DOHH2 (cell line): Measurements from ENCODE around the gene SLC2A9.
A peak's percentile ranks its signal among the peaks of the same experiment; 100 is the strongest.

Experiments used
- H3F3A ChIP-seq: fragments of 200-600 bp; sonication (generic), shearing (Covaris generic); 2 replicates; pipeline ENCODE4 v1.6.0; 2016; ENCODE audit warnings: antibody characterized with exemption, mild to moderate bottlenecking; ENCODE audit not compliant: control insufficient read depth, insufficient read depth
- H3K27ac ChIP-seq: fragments of 200-600 bp; sonication (generic); 2 replicates; pipeline ENCODE4 v1.5.1; 2014; ENCODE audit warnings: low read depth, mild to moderate bottlenecking, low read length, moderate library complexity
- H3K27me3 ChIP-seq: fragments of 200-600 bp; sonication (generic); 2 replicates; pipeline ENCODE4 v1.6.1; 2014; ENCODE audit warnings: mild to moderate bottlenecking, low read length, mixed read lengths; ENCODE audit not compliant: control insufficient read depth
- H3K36me3 ChIP-seq: fragments of 200-600 bp; sonication (generic); 2 replicates; pipeline ENCODE4 v1.6.1; 2014; ENCODE audit warnings: mild to moderate bottlenecking, low read length, moderate library complexity, mixed read lengths; ENCODE audit not compliant: control insufficient read depth
- H3K4me1 ChIP-seq: fragments of 200-600 bp; sonication (generic); 2 replicates; pipeline ENCODE4 v1.6.1; 2014; ENCODE audit warnings: mild to moderate bottlenecking, low read length, mixed read lengths; ENCODE audit not compliant: control insufficient read depth
- H3K4me2 ChIP-seq: fragments of 200-600 bp; sonication (generic); 2 replicates; pipeline ENCODE4 v1.6.0; 2014; ENCODE audit warnings: mild to moderate bottlenecking, low read length, moderate library complexity
- H3K4me3 ChIP-seq: fragments of 200-600 bp; sonication (generic); 2 replicates; pipeline ENCODE4 v1.5.1; 2014; ENCODE audit warnings: mild to moderate bottlenecking, low read length, mixed read lengths
- H3K79me2 ChIP-seq: fragments of 200-600 bp; sonication (generic); 2 replicates; pipeline ENCODE4 v1.6.1; 2014; ENCODE audit warnings: mild to moderate bottlenecking, low read length, mixed read lengths; ENCODE audit not compliant: control insufficient read depth
- H3K9me2 ChIP-seq: fragments of 200-600 bp; sonication (generic); replicated peaks from 2 replicates; pipeline ENCODE4 v1.6.1; 2014; ENCODE audit warnings: mild to moderate bottlenecking, low read length, mixed read lengths; ENCODE audit not compliant: control insufficient read depth
- H3K9me3 ChIP-seq: fragments of 200-600 bp; sonication (generic); 2 replicates; pipeline ENCODE4 v1.6.1; 2014; ENCODE audit warnings: antibody characterized with exemption, low read length, mixed read lengths; ENCODE audit not compliant: control insufficient read depth, insufficient read depth
- H4K20me1 ChIP-seq: fragments of 200-600 bp; sonication (generic); 2 replicates; pipeline ENCODE4 v1.6.0; 2014; ENCODE audit warnings: low read depth, mild to moderate bottlenecking, antibody characterized with exemption, low read length, moderate library complexity; ENCODE audit not compliant: control insufficient read depth, insufficient read depth
- EZH2phosphoT487 ChIP-seq: fragments of 200-600 bp; sonication (generic); IDR thresholded peaks from 2 replicates; pipeline ENCODE4 v1.6.1; 2017; ENCODE audit warnings: borderline replicate concordance, mild to moderate bottlenecking, antibody characterized with exemption, low read length, moderate library complexity, mixed read lengths
- TF ChIP-seq, protein P1 (sequence below): fragments of 200-600 bp; sonication (generic); IDR thresholded peaks from one replicate; pipeline ENCODE4 v1.5.1; 2014; ENCODE audit warnings: antibody characterized with exemption, mild to moderate bottlenecking, low read depth, low read length; ENCODE audit not compliant: poor library complexity, severe bottlenecking

SLC2A9 gene

DNA sequence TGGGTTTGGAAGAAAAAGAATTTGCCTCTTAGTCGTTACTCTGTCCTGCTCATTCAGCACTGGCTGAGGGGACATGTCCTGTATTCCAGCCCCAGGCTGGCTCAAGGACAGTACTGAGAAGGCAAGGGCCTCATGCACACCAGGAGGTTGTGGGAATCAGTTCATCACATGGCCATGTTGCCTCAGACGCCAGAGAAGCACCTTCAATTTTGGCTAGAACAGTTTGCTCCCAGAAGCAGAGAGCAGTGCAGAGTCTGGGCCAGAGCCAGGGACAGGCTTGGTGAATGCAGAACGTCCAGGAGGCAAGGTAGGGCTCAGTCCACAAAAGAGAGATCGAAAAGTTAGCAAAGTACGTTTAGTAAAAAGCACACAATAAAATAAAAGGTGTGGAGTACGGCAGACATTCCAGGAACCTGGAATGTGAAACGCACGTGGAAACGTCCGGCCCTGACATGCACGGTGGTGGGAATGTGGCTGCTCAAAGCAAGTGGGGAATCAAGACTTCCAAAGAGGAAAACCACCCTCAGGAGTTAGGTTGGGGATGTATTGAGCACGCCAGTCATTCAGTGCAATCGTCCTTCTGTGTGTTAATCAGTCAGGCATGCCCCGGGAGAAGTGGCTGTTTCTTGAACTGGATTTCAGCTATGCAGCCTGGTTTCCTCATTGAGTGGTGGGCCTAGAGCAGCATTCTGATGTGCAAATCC lies 1.2 kb upstream of the SLC2A9 start:
- Histone ChIP-seq H4K20me1 (no peaks in the 10 kb centered on the region), H3K27ac (peak overlapping the region; percentile 31), H3K4me3 (no peak overlapping the region), H3F3A (no peaks in the 10 kb centered on the region), H3K27me3 (no peaks in the 10 kb centered on the region), H3K36me3 (no peaks in the 10 kb centered on the region), H3K4me2 (peak overlapping the region; percentile 37), H3K9me3 (no peaks in the 10 kb centered on the region), H3K79me2 (no peaks in the 10 kb centered on the region), H3K9me2 (no peaks in the 10 kb centered on the region), H3K4me1 (peaks cover 61% of the 10 kb centered on the region)
- TF ChIP-seq, protein P1, sequence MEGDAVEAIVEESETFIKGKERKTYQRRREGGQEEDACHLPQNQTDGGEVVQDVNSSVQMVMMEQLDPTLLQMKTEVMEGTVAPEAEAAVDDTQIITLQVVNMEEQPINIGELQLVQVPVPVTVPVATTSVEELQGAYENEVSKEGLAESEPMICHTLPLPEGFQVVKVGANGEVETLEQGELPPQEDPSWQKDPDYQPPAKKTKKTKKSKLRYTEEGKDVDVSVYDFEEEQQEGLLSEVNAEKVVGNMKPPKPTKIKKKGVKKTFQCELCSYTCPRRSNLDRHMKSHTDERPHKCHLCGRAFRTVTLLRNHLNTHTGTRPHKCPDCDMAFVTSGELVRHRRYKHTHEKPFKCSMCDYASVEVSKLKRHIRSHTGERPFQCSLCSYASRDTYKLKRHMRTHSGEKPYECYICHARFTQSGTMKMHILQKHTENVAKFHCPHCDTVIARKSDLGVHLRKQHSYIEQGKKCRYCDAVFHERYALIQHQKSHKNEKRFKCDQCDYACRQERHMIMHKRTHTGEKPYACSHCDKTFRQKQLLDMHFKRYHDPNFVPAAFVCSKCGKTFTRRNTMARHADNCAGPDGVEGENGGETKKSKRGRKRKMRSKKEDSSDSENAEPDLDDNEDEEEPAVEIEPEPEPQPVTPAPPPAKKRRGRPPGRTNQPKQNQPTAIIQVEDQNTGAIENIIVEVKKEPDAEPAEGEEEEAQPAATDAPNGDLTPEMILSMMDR: no peak
- TF ChIP-seq EZH2phosphoT487: no peak

DNA sequence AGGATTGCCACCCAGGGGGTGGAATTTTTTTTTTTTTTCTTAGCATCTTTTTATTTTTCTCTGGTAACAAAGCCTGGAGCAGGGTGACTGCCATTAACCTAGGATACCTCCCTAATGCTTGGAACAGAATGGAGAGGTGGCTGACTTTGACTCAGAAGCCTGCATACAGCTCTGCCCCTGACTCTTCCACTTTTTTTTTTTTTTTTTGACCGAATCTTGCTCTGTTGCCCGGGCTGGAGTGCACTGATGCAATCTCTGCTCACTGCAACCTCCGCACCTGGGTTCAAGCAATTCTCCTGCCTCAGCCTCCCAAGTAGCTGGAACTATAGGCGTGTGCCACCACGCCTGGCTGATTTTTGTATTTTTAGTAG lies 341 bp upstream of the SLC2A9 start:
- TF ChIP-seq EZH2phosphoT487: no peak
- TF ChIP-seq, protein P1: no peak

DNA sequence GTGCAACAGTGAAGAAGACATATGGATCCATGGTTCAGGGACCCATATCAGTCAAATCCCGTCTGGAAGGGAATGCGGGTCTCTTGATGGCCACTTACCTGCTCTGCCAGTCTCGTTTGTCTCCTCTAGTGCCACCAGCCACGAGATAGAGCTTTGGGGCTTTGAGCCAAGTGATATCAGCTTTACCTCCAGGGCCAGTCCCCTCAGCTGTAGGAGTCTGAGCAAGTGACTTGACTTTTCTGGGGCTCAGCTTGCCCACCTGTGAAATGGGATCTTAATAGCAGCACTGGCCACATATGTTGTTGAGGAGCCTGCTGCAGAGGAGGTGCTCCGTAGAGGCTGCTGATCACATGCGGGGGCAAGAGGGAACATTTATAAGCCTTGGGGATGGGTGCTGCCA lies 1.2 kb downstream of the SLC2A9 start:
- Histone ChIP-seq H3K4me2 (peak overlapping the region; percentile 59), H3K79me2 (no peaks in the 10 kb centered on the region), H3K9me3 (no peaks in the 10 kb centered on the region), H3F3A (no peaks in the 10 kb centered on the region), H3K4me1 (peaks cover 56% of the 10 kb centered on the region), H3K27me3 (no peaks in the 10 kb centered on the region), H3K4me3 (no peak overlapping the region), H3K27ac (no peak overlapping the region), H3K36me3 (no peaks in the 10 kb centered on the region), H4K20me1 (no peaks in the 10 kb centered on the region), H3K9me2 (no peaks in the 10 kb centered on the region)
- TF ChIP-seq, protein P1: no peak
- no peak for TF ChIP-seq EZH2phosphoT487

More for the DNA sequence above, 341 bp upstream of the SLC2A9 start:
- no peak overlapping the region for H3K4me3 ChIP-seq
- no peaks in the 10 kb centered on the region for H3F3A ChIP-seq
- H3K4me1 ChIP-seq: peaks cover 61% of the 10 kb centered on the region
- no peaks in the 10 kb centered on the region for H4K20me1 ChIP-seq
- no peaks in the 10 kb centered on the region for H3K9me3 ChIP-seq
- no peaks in the 10 kb centered on the region for H3K27me3 ChIP-seq
- peak overlapping the region; percentile 21 for H3K4me2 ChIP-seq
- H3K79me2 ChIP-seq: no peaks in the 10 kb centered on the region
- H3K36me3 ChIP-seq: no peaks in the 10 kb centered on the region
- H3K27ac ChIP-seq: no peak overlapping the region
- H3K9me2 ChIP-seq: no peaks in the 10 kb centered on the region
